NCI-H2196 treated with DMSO at 0.1 percent for 48 hours (cell line): Measurements from ENCODE around the gene LCE3A.

ENCODE experiments used
- DNase-seq: peaks from one replicate; lab custom pipeline; 2025; ENCODE audit not compliant: unreplicated experiment; lab: John Stamatoyannopoulos, UW

The LCE3A gene

GRCh38 chr1:152577168-152577567 is 45.7 kb downstream of the LCE3A start:
- DNase-seq, result no peak
